Upper lobe of left lung (tissue), 4 donors: ENCODE data around the gene AOX1.

Source experiments
- EP300 ChIP-seq, 4 donors: sonication (generic); formaldehyde crosslinking; IDR thresholded peaks; one replicate each; pipeline ENCODE4 v1.5.1; 2017; ENCODE audit warnings: antibody characterized with exemption in 4 of 4, control low read depth in 2 of 4
- POLR2A ChIP-seq, 4 donors: fragments of 450-650 bp; IDR thresholded peaks; one replicate each; pipeline ENCODE4 v1.5.1; 2016 to 2017; ENCODE audit warnings: antibody characterized with exemption in 4 of 4, mild to moderate bottlenecking in 2 of 4
- TF ChIP-seq, protein P1 (sequence below), 6 experiments: fragments of 450-650 bp in 4 of 6; fragments of 200-600 bp in 2 of 6; sonication (generic) in 2 of 6; IDR thresholded peaks; one replicate each; pipeline ENCODE4 v1.5.1; 2016 to 2019; ENCODE audit warnings: antibody characterized with exemption in 6 of 6

DNA sequence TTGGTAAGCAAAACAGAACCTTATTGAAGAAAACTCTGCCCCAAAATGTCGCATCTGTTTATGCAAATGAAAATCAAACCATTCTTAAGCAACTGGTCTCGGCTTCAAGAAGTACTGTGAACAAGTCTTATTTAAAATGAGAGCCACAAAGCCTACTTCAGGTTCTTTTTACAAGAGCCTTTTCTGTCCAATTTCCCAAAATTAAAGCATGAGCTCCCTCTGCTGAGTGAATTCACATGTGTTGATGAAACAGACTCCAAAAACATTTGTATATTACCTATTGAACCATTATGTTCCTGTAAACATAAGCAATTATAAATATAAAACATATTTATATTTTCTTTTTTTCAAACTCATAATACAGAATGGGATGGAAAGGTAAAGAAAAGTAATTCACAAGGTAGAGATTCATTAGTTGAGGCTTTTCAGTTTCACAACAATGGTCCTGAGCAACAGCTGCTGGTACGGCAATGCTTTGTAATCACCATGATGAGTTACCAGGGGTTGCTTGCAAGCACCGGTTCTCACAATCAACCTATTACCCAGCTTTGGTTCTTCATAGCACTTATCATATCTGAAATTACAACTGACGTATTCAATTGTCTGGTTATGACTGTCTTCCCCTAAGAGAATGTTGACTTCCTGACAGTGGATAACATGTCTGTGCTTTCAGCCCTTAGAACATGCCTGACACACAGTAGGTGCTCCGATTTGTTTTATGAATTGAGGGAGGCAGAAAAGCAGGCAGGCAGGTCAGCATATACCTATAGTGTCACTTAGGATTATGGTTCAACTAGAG lies 117.5 kb downstream of the AOX1 start:
- TF ChIP-seq, protein P1, sequence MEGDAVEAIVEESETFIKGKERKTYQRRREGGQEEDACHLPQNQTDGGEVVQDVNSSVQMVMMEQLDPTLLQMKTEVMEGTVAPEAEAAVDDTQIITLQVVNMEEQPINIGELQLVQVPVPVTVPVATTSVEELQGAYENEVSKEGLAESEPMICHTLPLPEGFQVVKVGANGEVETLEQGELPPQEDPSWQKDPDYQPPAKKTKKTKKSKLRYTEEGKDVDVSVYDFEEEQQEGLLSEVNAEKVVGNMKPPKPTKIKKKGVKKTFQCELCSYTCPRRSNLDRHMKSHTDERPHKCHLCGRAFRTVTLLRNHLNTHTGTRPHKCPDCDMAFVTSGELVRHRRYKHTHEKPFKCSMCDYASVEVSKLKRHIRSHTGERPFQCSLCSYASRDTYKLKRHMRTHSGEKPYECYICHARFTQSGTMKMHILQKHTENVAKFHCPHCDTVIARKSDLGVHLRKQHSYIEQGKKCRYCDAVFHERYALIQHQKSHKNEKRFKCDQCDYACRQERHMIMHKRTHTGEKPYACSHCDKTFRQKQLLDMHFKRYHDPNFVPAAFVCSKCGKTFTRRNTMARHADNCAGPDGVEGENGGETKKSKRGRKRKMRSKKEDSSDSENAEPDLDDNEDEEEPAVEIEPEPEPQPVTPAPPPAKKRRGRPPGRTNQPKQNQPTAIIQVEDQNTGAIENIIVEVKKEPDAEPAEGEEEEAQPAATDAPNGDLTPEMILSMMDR (IDR thresholded peaks at IDR 0.05), result peak in 4 of 6 experiments; percentile 28 to 61 (median 54)
- TF ChIP-seq POLR2A (IDR thresholded peaks at IDR 0.05) (no peak), EP300 (IDR thresholded peaks at IDR 0.05) (no peak)
